PFSK-1 (cell line): Measurements from ENCODE around the gene ABR.

Source experiments
- FOXP2 ChIP-seq: optimal IDR thresholded peaks from 2 replicates; pipeline ENCODE3; 2011; ENCODE audit warnings: borderline replicate concordance, control low read depth, inconsistent platforms; ENCODE audit not compliant: insufficient read depth; ENCODE audit errors: extremely low read length, extremely low read depth
- POLR2AphosphoS5 ChIP-seq: IDR thresholded peaks from 2 replicates; pipeline ENCODE4 v1.6.1; 2012; ENCODE audit warnings: low read depth, mild to moderate bottlenecking, control low read depth, low read length, moderate library complexity
- SIN3A ChIP-seq: IDR thresholded peaks from 2 replicates; pipeline ENCODE4 v1.6.1; 2012; ENCODE audit warnings: mild to moderate bottlenecking, low read length, moderate library complexity, borderline replicate concordance; ENCODE audit not compliant: insufficient read depth
- TAF1 ChIP-seq: IDR thresholded peaks from 2 replicates; pipeline ENCODE4 v1.6.1; 2012; ENCODE audit warnings: low read length, control low read depth, borderline replicate concordance; ENCODE audit not compliant: insufficient read depth
- TF ChIP-seq, protein P1 (sequence below), 2 experiments: IDR thresholded peaks; 2 replicates each; pipeline versions ENCODE4 v1.6.1 to v1.8.0; 2011 to 2012; ENCODE audit warnings: low read depth in 2 of 2, low read length in 2 of 2, control low read depth in 1 of 2, inconsistent platforms in 1 of 2, mild to moderate bottlenecking in 1 of 2, moderate library complexity in 1 of 2; ENCODE audit not compliant: insufficient read depth in 1 of 2

DNA sequence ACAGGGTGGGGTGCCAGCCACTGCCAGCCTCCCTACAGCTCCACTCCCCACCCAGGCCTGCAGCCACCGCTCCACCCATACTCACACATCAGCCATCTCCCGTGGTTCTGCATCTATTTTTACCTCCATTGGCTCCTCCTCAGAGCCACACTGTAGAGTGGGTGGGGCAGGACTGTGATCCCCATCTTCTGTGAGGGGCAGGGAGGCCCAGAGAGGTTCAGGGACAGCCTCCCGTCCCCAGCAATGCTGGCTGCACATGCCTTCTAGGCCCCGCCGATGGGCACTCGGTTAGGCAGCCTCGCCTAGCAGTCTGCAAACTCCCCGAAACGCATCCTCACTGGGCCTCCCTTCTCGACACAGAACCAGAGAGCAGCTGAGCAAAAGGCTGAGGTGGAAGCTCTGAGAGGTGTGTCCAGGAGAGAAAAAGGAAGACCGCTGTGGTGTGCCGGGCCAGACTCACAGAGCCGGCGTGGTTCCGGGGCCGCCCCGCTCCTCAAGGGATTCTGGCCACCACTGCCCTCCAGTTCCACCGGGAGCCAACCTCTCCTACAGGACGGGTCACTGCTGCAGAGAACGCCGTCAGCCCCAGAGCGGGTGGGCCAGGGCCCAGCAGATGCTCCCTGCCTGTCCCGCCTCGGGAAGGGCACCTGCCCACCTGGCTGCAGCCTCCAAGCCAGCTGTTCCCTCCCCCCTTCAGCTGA is 71.9 kb downstream of the ABR start:
- TF ChIP-seq TAF1 (no peak), POLR2AphosphoS5 (no peak), SIN3A (no peak), FOXP2 (no peak)
- TF ChIP-seq, protein P1, sequence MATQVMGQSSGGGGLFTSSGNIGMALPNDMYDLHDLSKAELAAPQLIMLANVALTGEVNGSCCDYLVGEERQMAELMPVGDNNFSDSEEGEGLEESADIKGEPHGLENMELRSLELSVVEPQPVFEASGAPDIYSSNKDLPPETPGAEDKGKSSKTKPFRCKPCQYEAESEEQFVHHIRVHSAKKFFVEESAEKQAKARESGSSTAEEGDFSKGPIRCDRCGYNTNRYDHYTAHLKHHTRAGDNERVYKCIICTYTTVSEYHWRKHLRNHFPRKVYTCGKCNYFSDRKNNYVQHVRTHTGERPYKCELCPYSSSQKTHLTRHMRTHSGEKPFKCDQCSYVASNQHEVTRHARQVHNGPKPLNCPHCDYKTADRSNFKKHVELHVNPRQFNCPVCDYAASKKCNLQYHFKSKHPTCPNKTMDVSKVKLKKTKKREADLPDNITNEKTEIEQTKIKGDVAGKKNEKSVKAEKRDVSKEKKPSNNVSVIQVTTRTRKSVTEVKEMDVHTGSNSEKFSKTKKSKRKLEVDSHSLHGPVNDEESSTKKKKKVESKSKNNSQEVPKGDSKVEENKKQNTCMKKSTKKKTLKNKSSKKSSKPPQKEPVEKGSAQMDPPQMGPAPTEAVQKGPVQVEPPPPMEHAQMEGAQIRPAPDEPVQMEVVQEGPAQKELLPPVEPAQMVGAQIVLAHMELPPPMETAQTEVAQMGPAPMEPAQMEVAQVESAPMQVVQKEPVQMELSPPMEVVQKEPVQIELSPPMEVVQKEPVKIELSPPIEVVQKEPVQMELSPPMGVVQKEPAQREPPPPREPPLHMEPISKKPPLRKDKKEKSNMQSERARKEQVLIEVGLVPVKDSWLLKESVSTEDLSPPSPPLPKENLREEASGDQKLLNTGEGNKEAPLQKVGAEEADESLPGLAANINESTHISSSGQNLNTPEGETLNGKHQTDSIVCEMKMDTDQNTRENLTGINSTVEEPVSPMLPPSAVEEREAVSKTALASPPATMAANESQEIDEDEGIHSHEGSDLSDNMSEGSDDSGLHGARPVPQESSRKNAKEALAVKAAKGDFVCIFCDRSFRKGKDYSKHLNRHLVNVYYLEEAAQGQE (IDR thresholded peaks at IDR 0.05; ENCODE audit: insufficient read depth in 1 of 2, low read depth in 2 of 2, low read length in 2 of 2) = no peak
